K562 (cell line): Measurements from ENCODE around the gene SLC22A9. TPM values are rescaled to one million over a fixed set of nuclear protein-coding genes. Genes with fewer than 3 reads are reported as not detected.

Experiments
- ATAC-seq: fragments of 200-7000 bp; cut with Tn5 transposase; 3 replicates; pipeline ENCODE4 v1.9.1; 2020; ENCODE audit warnings: moderate library complexity
- BruUV-seq: library from RNA; stranded (reverse); fragments of 400-500 nt; replicated peaks from 2 replicates; lab custom pipeline; 2021; lab: Mats Ljungman, UMichigan
- CTCF ChIA-PET: fragments of 300-600 bp; formaldehyde crosslinking; extraction: SDS; loops from one replicate; lab custom pipeline; 2021; ENCODE audit warnings: low intra/inter-chr PET ratio; lab: Yijun Ruan, JAX
- POLR2A ChIA-PET: fragments of 300-600, 350-650 bp; sonication (Branson Sonifier 250); formaldehyde crosslinking; extraction: SDS; loops from one replicate; lab custom pipeline; 2021; ENCODE audit warnings: antibody characterized with exemption, inconsistent platforms; lab: Yijun Ruan, JAX
- DNase-seq, 4 experiments: peaks; one replicate each; pipeline versions ENCODE4 v3.0.0 to v3.0.0-alpha.2; 2011 to 2018; ENCODE audit warnings: low spot score in 3 of 4, mixed read lengths in 3 of 4; ENCODE audit errors: extremely low read depth in 1 of 4
- FAIRE-seq: peaks from 2 replicates; lab custom pipeline; 2011; peaks lifted over from hg19 to GRCh38; lab: Jason Lieb, UNC
- H2AFZ ChIP-seq: 2 replicates; pipeline ENCODE4 v1.6.0; 2011; ENCODE audit warnings: low read depth, low read length, control low read depth, inconsistent platforms
- H3K27ac ChIP-seq: fragments of 200-600 bp; 3 replicates; pipeline ENCODE4 v1.8.0; 2011; ENCODE audit warnings: low read depth, mild to moderate bottlenecking, control low read depth, inconsistent platforms, low read length, moderate library complexity, mixed read lengths; ENCODE audit errors: extremely low read depth
- H3K27me3 ChIP-seq, 2 experiments: fragments of 300-600 bp in 1 of 2; 2 replicates in 1 of 2; 3 replicates in 1 of 2; pipeline versions ENCODE4 v1.6.0 to v1.8.0; 2011; ENCODE audit warnings: inconsistent platforms in 2 of 2, low read length in 2 of 2, mild to moderate bottlenecking in 1 of 2, mixed read lengths in 1 of 2, moderate library complexity in 1 of 2; ENCODE audit not compliant: control insufficient read depth in 2 of 2, insufficient read depth in 2 of 2
- H3K36me3 ChIP-seq: fragments of 300-600 bp; 3 replicates; pipeline ENCODE4 v1.8.0; 2011; ENCODE audit warnings: mild to moderate bottlenecking, low read length, inconsistent platforms; ENCODE audit not compliant: control insufficient read depth, insufficient read depth
- H3K4me1 ChIP-seq, 2 experiments: fragments of 200-600 bp in 1 of 2; replicated peaks in 1 of 2; 2 replicates in 1 of 2; 3 replicates in 1 of 2; pipeline versions ENCODE4 v1.5.1 to v1.8.0; 2011; ENCODE audit warnings: inconsistent platforms in 2 of 2, low read length in 2 of 2, mild to moderate bottlenecking in 1 of 2, mixed read lengths in 1 of 2, moderate library complexity in 1 of 2; ENCODE audit not compliant: control insufficient read depth in 2 of 2, insufficient read depth in 2 of 2
- H3K4me2 ChIP-seq: 2 replicates; pipeline ENCODE4 v1.6.1; 2011; ENCODE audit warnings: low read length, control low read depth, inconsistent platforms, mixed read lengths; ENCODE audit not compliant: insufficient read depth
- H3K4me3 ChIP-seq: fragments of 200-600 bp; sonication (generic), shearing (Covaris generic); 2 replicates; pipeline ENCODE4 v1.5.1; 2016; ENCODE audit warnings: control low read depth, inconsistent platforms
- H3K79me2 ChIP-seq: fragments of 200-600 bp; 3 replicates; pipeline ENCODE4 v1.8.0; 2011; ENCODE audit warnings: low read length, inconsistent platforms; ENCODE audit not compliant: control insufficient read depth, insufficient read depth
- H3K9ac ChIP-seq, 2 experiments: 2 replicates each; pipeline versions ENCODE4 v1.6.0 to v1.6.1; 2011; ENCODE audit warnings: low read depth in 2 of 2, low read length in 2 of 2, control low read depth in 1 of 2, inconsistent platforms in 1 of 2, mild to moderate bottlenecking in 1 of 2, mixed read lengths in 1 of 2; ENCODE audit not compliant: insufficient read depth in 1 of 2
- H3K9me1 ChIP-seq: one replicate; pipeline ENCODE4 v1.6.0; 2011; ENCODE audit warnings: inconsistent platforms, mild to moderate bottlenecking, low read length, moderate library complexity; ENCODE audit not compliant: control insufficient read depth, insufficient read depth
- H3K9me3 ChIP-seq: replicated peaks from 2 replicates; pipeline ENCODE4 v1.5.1; 2011; ENCODE audit warnings: low read depth, low read length, inconsistent platforms; ENCODE audit not compliant: control insufficient read depth, insufficient read depth
- H4K20me1 ChIP-seq: replicated peaks from 2 replicates; pipeline ENCODE4 v1.6.1; 2011; ENCODE audit warnings: low read length, inconsistent platforms, mixed read lengths; ENCODE audit not compliant: control insufficient read depth, insufficient read depth
- ARID2 ChIP-seq: fragments of 450-650 bp; IDR thresholded peaks from 2 replicates; pipeline ENCODE4 v1.6.1; 2017; ENCODE audit warnings: antibody characterized with exemption, mild to moderate bottlenecking
- ELF1 ChIP-seq: fragments of 200-800 bp; sonication (Bioruptor generic); IDR thresholded peaks from 2 replicates; pipeline ENCODE4 v1.6.1; 2016; ENCODE audit warnings: missing genetic modification characterization, missing compliant biosample characterization
- ELF2 ChIP-seq: fragments of 250-450 bp; sonication (Bioruptor Pico); IDR thresholded peaks from 2 replicates; pipeline ENCODE4 v1.5.0; 2021; ENCODE audit warnings: mild to moderate bottlenecking
- HDAC3 ChIP-seq: fragments of 450-650 bp; IDR thresholded peaks from 2 replicates; pipeline ENCODE4 v1.6.1; 2018; ENCODE audit warnings: borderline replicate concordance, mild to moderate bottlenecking, moderate library complexity; ENCODE audit not compliant: partially characterized antibody
- PHF21A ChIP-seq: fragments of 450-650 bp; IDR thresholded peaks from 2 replicates; pipeline ENCODE4 v1.6.1; 2017; ENCODE audit warnings: low read depth, borderline replicate concordance
- PPARD ChIP-seq: fragments of 250-450 bp; sonication (Bioruptor Pico); IDR thresholded peaks from 2 replicates; pipeline ENCODE4 v1.8.0; 2022; ENCODE audit warnings: inconsistent platforms, mild to moderate bottlenecking, moderate library complexity
- SREBF2 ChIP-seq: sonication (generic); formaldehyde crosslinking; IDR thresholded peaks from 2 replicates; pipeline ENCODE4 v1.4.0; 2020; ENCODE audit warnings: mild to moderate bottlenecking, missing genetic modification reagents
- SUPT5H ChIP-seq: fragments of 450-650 bp; IDR thresholded peaks from 2 replicates; pipeline ENCODE4 v1.6.1; 2016
- TBP ChIP-seq: optimal IDR thresholded peaks from 2 replicates; pipeline ENCODE3; 2011; ENCODE audit warnings: low read depth, low read length, improper control_type of control experiment
- TGIF2 ChIP-seq: sonication (generic); formaldehyde crosslinking; IDR thresholded peaks from 2 replicates; pipeline ENCODE4 v1.8.1; 2022; ENCODE audit warnings: mild to moderate bottlenecking, missing genetic modification reagents, moderate library complexity
- ZFX ChIP-seq: sonication (generic); formaldehyde crosslinking; IDR thresholded peaks from 2 replicates; pipeline ENCODE4 v1.8.0; 2022; ENCODE audit warnings: mild to moderate bottlenecking, missing genetic modification reagents, moderate library complexity
- ZNF586 ChIP-seq: fragments of 450-650 bp; formaldehyde crosslinking; conservative IDR thresholded peaks from 2 replicates; pipeline ENCODE4 v1.4.0; 2020; ENCODE audit warnings: mild to moderate bottlenecking, moderate library complexity
- ZNF717 ChIP-seq: fragments of 250-450 bp; sonication (Bioruptor Pico); IDR thresholded peaks from 2 replicates; pipeline ENCODE4 v1.5.0; 2021
- WGBS: fragments of 100-300 bp; shearing (Covaris generic); methylation state at CpG from one replicate; pipeline ENCODE4 v1.1.6; 2016; ENCODE audit warnings: low coverage, mixed read lengths; ENCODE audit not compliant: insufficient coverage; ENCODE audit errors: missing lambda C conversion rate; 5-methylcytosine and 5-hydroxymethylcytosine counted together
- in situ Hi-C: fragments of 300-500 bp; cut with MboI; formaldehyde crosslinking; loops from 4 replicates; pipeline ENCODE4 v1.15.0; 2018; ENCODE audit warnings: inconsistent platforms, mixed read lengths
- intact Hi-C: fragments of 100-400 bp; cut with micrococcal nuclease; formaldehyde crosslinking; loops from 2 replicates; pipeline ENCODE4 v1.14.2; 2022
- polyA plus RNA-seq, 8 experiments: library from polyadenylated mRNA; depleted of rRNA in 4 of 8; stranded (reverse) in 5 of 8; unstranded in 3 of 8; fragments of >200 nt; fragmentation: Nextera tagmentation in 2 of 8; fragmentation: Illumina TruSeq in 1 of 8; extraction: Ambion mirVana in 2 of 8; extraction: Trizol in 1 of 8; gene quantifications; 2 replicates each; pipeline versions ENCODE4 v1.2.1 to v1.2.3, GENCODE V29; 2011 to 2014; ENCODE audit warnings: inconsistent platforms in 1 of 8, missing spikeins in 1 of 8
- total RNA-seq, 7 experiments: library from RNA; depleted of rRNA in 6 of 7; stranded (reverse); fragments of >200 nt in 6 of 7; fragmentation: Illumina TruSeq in 2 of 7; extraction: Trizol in 2 of 7; gene quantifications; 2 replicates each; pipeline versions ENCODE4 v1.2.1 to v1.2.3, GENCODE V29; 2011 to 2021; ENCODE audit warnings: low replicate concordance in 1 of 7
- TF ChIP-seq, protein P1 (sequence below): fragments of 200-400 bp; formaldehyde crosslinking; IDR thresholded peaks from 2 replicates; pipeline ENCODE4 v1.6.1; 2017; ENCODE audit warnings: mild to moderate bottlenecking, low read depth, low read length, moderate library complexity
- TF ChIP-seq, protein P2 (sequence below): fragments of 250-450 bp; sonication (Bioruptor Pico); IDR thresholded peaks from 2 replicates; pipeline ENCODE4 v1.5.0; 2021
- TF ChIP-seq, protein P3 (sequence below): IDR thresholded peaks from 2 replicates; pipeline ENCODE4 v1.6.1; 2016; ENCODE audit warnings: missing genetic modification characterization, missing compliant biosample characterization
- TF ChIP-seq, protein P4 (sequence below): fragments of 450-650 bp; IDR thresholded peaks from 2 replicates; pipeline ENCODE4 v1.6.1; 2016

The SLC22A9 gene
- total and polyA plus RNA-seq, 9 of the 15 experiments (the other 6 are each of a cell fraction or from before 2014, with no cell fraction given): not detected

DNA sequence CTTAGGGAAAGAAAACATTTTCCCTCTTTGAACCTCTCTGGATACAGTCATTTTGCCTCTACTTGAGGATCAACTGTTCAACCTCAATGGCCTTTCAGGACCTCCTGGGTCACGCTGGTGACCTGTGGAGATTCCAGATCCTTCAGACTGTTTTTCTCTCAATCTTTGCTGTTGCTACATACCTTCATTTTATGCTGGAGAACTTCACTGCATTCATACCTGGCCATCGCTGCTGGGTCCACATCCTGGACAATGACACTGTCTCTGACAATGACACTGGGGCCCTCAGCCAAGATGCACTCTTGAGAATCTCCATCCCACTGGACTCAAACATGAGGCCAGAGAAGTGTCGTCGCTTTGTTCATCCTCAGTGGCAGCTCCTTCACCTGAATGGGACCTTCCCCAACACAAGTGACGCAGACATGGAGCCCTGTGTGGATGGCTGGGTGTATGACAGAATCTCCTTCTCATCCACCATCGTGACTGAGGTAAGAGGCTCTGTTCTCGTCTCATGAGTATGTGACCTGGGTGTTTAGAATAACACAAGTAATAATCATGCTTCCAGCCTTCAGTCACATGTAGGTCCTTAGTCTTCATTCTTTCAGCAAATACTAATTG lies 495 bp downstream of the SLC22A9 start (continued):
- TF ChIP-seq, protein P1, sequence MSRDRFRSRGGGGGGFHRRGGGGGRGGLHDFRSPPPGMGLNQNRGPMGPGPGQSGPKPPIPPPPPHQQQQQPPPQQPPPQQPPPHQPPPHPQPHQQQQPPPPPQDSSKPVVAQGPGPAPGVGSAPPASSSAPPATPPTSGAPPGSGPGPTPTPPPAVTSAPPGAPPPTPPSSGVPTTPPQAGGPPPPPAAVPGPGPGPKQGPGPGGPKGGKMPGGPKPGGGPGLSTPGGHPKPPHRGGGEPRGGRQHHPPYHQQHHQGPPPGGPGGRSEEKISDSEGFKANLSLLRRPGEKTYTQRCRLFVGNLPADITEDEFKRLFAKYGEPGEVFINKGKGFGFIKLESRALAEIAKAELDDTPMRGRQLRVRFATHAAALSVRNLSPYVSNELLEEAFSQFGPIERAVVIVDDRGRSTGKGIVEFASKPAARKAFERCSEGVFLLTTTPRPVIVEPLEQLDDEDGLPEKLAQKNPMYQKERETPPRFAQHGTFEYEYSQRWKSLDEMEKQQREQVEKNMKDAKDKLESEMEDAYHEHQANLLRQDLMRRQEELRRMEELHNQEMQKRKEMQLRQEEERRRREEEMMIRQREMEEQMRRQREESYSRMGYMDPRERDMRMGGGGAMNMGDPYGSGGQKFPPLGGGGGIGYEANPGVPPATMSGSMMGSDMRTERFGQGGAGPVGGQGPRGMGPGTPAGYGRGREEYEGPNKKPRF: no peak
- no peak for TF ChIP-seq ZFX
- TF ChIP-seq TBP: no peak
- no peak for TF ChIP-seq ZNF717 (CRISPR knock-in tag)
- no peak for TF ChIP-seq SREBF2 (CRISPR knock-in tag)

DNA sequence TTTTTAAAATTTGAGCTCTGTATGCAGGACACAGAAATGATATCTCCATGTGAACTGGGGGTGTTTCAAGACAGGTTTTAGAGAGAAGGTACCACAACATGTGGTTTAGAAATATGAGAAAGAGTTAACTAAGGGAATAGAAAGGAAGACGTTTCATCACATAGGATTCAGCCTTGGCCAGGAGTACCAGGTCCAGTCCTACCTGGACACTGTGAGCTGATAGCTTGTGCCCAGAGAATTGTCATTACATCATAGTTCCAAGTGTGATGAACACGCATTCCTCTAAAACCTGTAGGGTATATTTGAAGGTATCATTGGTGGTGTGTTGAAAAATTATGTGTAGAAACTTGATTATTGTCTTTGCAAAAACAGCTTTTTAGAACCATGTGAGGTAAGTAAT lies 1.8 kb downstream of the SLC22A9 start:
- BruUV-seq: no TSS peak
- CTCF ChIA-PET: no interaction called here
- Histone ChIP-seq H3K9ac (no peak overlapping the region), H3K4me2 (no peak overlapping the region), H3K4me1 (no peaks in the 10 kb centered on the region), H3K9me3 (no peaks in the 10 kb centered on the region), H3K27ac (no peak overlapping the region), H3K36me3 (no peaks in the 10 kb centered on the region), H3K9me1 (no peaks in the 10 kb centered on the region), H3K27me3 (0 out of 5 replicates have a peak, but pooled peaks cover 0 to 3% of the 10 kb centered on the region in 2 experiments), H3K4me3 (no peak overlapping the region), H3K79me2 (no peaks in the 10 kb centered on the region), H2AFZ (no peak overlapping the region), H4K20me1 (no peaks in the 10 kb centered on the region)
- no peak for DNase-seq
- in situ Hi-C loops (no loop called here), intact Hi-C loops (no loop called here)
- no peak for ATAC-seq
- WGBS: 0% methylated on average over 2 of the region's 2 CpGs
- FAIRE-seq: no peak
- POLR2A ChIA-PET: no interaction called here
- TF ChIP-seq TGIF2 (CRISPR knock-in tag) (no peak), HDAC3 (no peak), ELF2 (CRISPR knock-in tag) (no peak), ZNF586 (CRISPR knock-in tag) (no peak), SUPT5H (no peak), ELF1 (tag) (no peak), PHF21A (no peak), ARID2 (no peak), PPARD (CRISPR knock-in tag) (no peak)
- TF ChIP-seq, protein P2, sequence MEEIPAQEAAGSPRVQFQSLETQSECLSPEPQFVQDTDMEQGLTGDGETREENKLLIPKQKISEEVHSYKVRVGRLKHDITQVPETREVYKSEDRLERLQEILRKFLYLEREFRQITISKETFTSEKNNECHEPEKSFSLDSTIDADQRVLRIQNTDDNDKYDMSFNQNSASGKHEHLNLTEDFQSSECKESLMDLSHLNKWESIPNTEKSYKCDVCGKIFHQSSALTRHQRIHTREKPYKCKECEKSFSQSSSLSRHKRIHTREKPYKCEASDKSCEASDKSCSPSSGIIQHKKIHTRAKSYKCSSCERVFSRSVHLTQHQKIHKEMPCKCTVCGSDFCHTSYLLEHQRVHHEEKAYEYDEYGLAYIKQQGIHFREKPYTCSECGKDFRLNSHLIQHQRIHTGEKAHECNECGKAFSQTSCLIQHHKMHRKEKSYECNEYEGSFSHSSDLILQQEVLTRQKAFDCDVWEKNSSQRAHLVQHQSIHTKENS (CRISPR knock-in tag): no peak
- TF ChIP-seq, protein P3, sequence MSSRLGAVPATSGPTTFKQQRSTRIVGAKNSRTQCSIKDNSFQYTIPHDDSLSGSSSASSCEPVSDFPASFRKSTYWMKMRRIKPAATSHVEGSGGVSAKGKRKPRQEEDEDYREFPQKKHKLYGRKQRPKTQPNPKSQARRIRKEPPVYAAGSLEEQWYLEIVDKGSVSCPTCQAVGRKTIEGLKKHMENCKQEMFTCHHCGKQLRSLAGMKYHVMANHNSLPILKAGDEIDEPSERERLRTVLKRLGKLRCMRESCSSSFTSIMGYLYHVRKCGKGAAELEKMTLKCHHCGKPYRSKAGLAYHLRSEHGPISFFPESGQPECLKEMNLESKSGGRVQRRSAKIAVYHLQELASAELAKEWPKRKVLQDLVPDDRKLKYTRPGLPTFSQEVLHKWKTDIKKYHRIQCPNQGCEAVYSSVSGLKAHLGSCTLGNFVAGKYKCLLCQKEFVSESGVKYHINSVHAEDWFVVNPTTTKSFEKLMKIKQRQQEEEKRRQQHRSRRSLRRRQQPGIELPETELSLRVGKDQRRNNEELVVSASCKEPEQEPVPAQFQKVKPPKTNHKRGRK (tag): no peak
- TF ChIP-seq, protein P4, sequence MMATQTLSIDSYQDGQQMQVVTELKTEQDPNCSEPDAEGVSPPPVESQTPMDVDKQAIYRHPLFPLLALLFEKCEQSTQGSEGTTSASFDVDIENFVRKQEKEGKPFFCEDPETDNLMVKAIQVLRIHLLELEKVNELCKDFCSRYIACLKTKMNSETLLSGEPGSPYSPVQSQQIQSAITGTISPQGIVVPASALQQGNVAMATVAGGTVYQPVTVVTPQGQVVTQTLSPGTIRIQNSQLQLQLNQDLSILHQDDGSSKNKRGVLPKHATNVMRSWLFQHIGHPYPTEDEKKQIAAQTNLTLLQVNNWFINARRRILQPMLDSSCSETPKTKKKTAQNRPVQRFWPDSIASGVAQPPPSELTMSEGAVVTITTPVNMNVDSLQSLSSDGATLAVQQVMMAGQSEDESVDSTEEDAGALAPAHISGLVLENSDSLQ: no peak
